GM19025 (cell line): ENCODE results near the gene STX16.

Experiments used
- ATAC-seq: cut with Tn5 transposase; IDR thresholded peaks from one replicate; pipeline ENCODE4 v1.9.1; 2021; ENCODE audit warnings: mild to moderate bottlenecking, low read depth, moderate library complexity; ENCODE audit not compliant: unreplicated experiment

Gene STX16

GRCh38 chr20:58618351-58619076 lies 32.6 kb upstream of the STX16 start:
- no peak for ATAC-seq

- ATAC-seq: no peak
These were observed 31.8 kb upstream of the STX16 start for GRCh38 chr20:58619077-58619863.

- ATAC-seq: no peak
These were observed 31.1 kb upstream of the STX16 start for GRCh38 chr20:58619864-58620431.

- ATAC-seq: no peak
These were observed 29.1 kb upstream of the STX16 start for GRCh38 chr20:58621906-58622548.

GRCh38 chr20:58622671-58623578 lies 28.2 kb upstream of the STX16 start:
- no peak for ATAC-seq

GRCh38 chr20:58623579-58624473 lies 27.3 kb upstream of the STX16 start:
- ATAC-seq: no peak

GRCh38 chr20:58624687-58625086 lies 26.4 kb upstream of the STX16 start:
- ATAC-seq: no peak

- ATAC-seq: no peak
These were observed 25.5 kb upstream of the STX16 start for GRCh38 chr20:58625585-58625984.

- ATAC-seq: no peak
These were observed 25.0 kb upstream of the STX16 start for GRCh38 chr20:58626051-58626450.

GRCh38 chr20:58627212-58628072 lies 23.6 kb upstream of the STX16 start:
- ATAC-seq: no peak

- ATAC-seq: no peak
These were observed 22.4 kb upstream of the STX16 start for GRCh38 chr20:58628491-58629214.

- no peak for ATAC-seq
These were observed 21.9 kb upstream of the STX16 start for GRCh38 chr20:58629215-58629580.

- ATAC-seq: no peak
These were observed 21.0 kb upstream of the STX16 start for GRCh38 chr20:58630063-58630462.

GRCh38 chr20:58633161-58634053 lies 17.7 kb upstream of the STX16 start:
- no peak for ATAC-seq

- ATAC-seq: no peak
These were observed 17.0 kb upstream of the STX16 start for GRCh38 chr20:58634059-58634458.

GRCh38 chr20:58634521-58635278 lies 16.4 kb upstream of the STX16 start:
- no peak for ATAC-seq
